ENCODE data around the gene PPP2R2B.

- TF ChIP-seq POLR2A (IDR thresholded peaks at IDR 0.05) (no peak), CTCF (IDR thresholded peaks at IDR 0.05) (no peak)
Observed at GRCh38 chr5:146699138-146699537, 179.4 kb downstream of the PPP2R2B start.

All from Peyer's patch (tissue), 4 donors.